HG03159 (cell line): ENCODE data around the gene LRTM1.

ENCODE experiments used
- ATAC-seq: cut with Tn5 transposase; IDR thresholded peaks from one replicate; pipeline ENCODE4 v1.9.1; 2021; ENCODE audit warnings: mild to moderate bottlenecking, moderate library complexity; ENCODE audit not compliant: unreplicated experiment

Gene LRTM1

DNA sequence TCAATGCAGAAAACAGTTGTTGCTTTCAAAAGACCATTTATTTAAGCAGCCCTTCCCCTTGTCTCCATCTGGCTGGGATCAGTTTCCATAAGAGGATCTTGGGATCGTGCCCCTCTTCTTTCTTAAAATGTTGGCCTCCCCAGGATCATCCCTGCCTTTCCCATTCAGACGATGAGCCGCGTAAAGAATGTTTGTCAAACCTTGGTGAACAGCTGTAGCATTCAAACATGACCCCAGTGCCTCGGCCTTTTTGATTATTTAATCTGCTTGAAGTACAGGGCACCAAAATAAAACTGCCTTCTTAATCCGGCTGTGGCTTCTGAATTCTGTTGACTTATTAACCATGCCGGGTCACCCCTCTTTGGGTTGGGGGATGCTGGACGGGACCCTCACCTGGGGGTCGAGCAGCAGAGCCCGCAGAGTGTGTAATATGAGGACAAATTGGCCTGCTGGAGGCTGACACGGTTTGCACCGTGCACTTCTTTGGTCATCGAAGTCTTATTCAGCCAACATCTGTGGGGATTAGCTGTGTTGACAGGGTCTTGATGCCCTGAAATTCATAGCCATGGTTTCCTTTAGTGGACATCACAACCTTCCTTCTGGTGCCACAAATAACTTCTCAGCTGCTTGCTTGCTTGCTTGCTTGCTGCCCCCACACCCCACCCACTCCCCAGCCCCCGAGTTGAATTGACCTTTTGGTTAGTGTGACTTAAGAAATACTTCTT, at the start of gene LRTM1:
Gene LRTM1, minus strand, starts transcription at position 14 of the 725 bp plus-strand sequence. CDS start 148 bp downstream, outside the sequence.
- ATAC-seq = no peak

DNA sequence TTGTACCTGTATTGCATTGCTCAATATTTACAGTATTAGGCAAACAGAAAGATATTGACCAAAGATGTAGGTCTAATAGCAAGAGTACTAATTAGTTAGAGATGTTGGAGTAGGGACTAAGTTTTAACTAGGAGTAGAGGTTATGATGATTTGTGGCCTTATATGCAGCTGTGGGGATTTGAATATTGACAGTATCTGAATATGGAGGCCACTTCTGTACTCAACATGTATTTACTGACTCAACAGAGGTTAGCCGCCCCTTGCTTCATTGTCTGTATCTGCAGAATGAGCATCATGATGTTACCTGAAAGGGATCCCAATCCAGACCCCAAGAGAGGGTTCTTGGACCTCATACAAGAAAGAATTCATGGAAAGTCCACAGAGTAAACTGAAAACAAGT, 49.6 kb upstream of the LRTM1 start:
- ATAC-seq = no peak

DNA sequence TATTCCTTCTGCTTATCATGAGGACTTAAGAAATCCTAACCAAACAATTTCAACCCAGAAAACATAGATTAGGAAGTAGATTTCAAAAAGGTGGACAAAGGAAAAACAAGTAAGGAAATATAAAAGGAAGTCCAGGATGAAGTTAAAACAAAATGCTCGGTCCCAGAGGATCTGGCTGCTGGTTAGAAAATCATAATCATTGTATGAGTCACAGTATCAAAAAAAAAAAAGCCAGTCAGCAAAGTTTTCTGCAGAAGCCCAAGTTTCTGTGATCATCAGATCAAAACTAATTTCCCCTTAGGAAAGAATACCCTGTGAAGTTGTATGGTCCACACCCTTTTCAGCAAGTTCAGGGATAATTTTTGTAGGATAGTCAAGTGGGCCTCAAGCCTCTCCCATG, 43.0 kb upstream of the LRTM1 start:
- ATAC-seq = no peak

DNA sequence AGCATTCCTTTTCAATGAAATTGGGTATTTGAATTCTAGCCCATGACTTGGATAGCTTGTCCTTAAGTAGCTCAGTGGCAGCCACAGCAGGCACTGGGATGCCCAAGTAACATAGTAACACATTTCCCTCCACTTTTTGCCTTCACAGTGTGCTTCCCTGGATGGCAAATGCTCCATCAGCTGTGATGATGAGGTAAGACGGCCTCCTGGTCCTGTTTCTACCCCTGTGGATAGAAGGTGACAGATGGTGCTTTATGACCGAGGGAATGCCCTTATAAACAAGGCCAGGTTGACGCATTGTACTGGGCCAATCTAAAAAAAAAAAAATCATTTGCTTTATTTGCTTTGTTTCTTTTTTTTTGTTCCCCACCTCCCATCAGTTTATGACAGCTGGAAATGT, 41.8 kb upstream of the LRTM1 start:
- no peak for ATAC-seq

DNA sequence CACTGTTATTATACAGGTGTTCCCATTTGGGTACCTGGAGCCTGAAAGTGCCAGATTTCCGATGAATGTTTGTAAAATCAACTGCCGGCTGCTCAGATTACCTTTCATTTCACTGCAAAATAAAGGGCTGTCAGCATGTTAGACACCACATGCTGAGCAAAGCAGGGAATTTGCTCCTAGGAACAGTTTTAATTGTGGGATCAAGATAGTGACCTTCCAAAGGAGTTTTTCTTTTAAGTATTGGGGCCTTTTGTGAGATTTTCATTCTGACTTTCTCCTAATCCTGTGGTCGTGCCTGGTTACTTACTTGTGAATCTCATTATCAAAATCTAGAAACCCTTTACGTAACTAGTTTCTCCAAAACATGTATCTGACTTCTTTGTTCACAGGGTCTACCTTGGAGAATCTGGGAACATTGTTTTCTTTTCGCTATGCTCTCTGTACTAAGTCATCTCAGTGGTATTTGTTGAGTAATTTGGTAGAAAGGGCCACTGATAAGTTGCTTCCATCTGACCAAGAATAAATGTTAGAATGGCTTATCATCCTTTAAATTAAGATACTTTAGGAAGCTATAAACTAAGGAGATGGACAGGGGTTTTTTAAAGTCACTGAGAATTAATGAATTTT, 40.8 kb upstream of the LRTM1 start:
- ATAC-seq = no peak

DNA sequence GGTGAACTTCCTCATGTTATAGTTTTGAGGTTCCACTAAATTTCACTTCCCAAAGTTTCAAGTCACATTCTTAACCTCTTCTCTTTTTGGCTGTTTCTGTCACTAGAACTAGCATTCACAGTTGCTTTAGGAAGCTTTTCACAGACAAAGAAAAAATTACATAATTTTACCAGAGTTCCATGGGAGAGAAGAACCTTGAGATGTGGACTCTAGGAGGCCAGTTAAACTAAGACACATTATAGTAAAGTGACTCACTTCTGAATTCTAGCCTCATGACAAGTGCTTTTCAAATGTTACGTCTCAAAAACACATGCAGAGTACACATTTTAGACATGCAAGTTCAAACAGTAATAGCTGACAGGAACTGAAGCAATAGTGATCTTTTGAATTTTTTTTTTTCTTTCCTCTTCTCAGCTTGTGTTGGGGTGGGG, 39.9 kb upstream of the LRTM1 start:
- ATAC-seq = no peak

DNA sequence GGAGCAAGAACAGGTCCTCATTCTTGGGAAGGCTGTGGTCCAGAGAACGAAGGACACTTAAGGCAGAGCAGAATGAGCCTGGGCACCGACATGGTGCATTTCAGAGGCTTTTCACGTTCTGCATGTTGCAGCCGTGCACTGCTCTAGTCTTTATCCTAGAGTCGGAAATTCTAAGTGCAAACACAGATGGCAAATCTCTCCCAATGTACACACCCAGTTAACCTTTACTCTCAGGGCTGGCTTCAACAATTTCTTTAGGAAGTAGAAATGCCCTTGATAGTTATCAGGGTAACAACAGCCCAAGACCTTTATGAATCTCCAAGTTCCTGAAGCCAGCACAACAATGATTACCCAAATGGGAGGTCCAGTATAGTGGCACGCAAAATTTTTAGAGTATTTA, 39.1 kb upstream of the LRTM1 start:
- ATAC-seq = no peak

DNA sequence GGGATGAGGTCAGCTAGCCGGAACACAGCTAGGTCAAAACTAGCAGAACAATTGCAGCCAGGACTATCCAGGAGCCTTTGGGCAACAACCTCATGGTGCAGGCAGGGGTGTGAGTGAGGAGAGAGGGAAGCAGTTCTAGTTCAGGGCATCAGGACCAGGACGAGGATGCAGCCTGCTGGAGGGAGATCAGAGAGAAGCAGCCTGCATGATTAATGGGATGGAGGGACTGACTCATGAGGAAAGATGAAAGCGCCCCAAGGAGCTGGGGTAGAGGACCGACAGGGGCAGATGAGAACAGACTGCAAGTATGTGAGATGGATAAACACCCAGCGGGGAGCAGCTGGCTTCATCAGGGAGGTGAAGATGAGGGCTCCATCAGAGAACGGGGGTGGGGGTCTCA, 37.9 kb upstream of the LRTM1 start:
- ATAC-seq = no peak

DNA sequence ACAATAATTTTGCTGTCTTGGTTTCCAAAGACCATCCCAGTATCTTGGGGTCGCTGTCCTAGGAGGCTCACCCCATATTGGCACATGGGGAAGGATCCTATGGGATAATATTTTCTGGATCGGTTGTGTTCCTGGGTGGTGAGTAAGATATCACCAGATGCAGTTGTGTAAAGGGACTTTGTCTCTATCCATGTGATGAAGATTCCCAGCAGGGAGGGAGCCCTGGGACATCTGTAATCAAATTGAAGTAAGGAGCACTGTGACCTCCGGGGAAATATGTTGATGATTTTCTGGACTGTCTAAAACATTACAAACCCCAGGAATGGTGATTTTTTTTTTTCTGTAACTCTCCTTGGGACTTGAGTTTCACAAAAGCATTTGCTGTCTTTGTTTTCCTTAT, 36.2 kb upstream of the LRTM1 start:
- ATAC-seq = no peak

DNA sequence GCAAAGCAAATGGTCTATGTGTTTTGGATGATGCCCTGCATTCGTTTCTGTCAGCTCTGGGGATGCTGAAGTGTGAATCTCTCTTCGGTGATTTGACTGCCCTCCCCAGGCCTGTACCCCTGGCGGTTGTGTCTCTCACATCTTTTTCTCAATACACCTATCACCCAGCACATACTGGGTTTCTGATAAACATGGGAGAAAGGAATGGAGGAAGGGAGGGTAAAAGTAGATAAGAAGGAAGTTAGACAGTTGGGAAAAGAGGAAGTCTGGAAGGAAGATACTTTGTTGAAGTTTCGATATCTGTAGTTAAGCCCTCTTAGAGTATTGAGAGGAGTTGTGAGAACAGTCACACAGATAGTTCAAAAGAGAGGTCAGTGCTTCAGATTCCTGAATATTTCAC, 35.8 kb upstream of the LRTM1 start:
- ATAC-seq = no peak

DNA sequence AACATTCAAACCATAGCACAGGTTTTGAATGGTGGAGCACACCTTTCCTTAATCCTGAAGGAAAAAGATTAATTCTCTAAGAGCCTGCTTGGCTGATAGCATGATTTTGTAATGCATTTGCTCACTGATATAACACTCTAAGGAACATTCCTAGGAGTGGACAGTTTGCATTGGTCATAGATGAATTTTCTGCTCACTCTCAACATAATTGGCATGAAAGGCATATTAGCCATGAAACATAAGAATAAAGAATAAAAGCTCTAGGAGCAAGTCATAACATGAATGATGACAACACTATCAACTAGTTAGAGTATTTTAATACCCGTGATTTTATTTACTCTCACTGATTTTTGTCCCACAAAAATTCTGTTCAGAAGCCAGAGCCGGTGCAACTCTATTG, 34.3 kb upstream of the LRTM1 start:
- ATAC-seq = no peak

DNA sequence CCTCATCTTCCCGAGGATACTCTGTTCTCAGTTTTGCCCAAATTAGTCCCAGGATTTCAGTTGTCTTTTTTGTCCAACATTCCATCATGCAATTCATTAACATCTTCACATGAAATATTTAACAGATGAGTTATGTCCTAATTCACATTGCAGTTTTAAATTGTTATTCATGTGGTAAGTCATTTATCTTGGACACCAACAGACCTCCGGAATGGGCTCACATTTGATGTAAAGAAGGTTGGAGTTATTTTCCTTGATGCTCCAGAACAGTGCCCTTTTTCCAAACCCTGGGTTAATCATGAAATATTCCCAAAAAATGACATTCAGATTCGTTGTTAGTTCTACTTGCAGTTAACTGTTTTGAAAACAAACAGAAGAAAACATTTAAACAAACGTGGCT, 32.8 kb upstream of the LRTM1 start:
- no peak for ATAC-seq

DNA sequence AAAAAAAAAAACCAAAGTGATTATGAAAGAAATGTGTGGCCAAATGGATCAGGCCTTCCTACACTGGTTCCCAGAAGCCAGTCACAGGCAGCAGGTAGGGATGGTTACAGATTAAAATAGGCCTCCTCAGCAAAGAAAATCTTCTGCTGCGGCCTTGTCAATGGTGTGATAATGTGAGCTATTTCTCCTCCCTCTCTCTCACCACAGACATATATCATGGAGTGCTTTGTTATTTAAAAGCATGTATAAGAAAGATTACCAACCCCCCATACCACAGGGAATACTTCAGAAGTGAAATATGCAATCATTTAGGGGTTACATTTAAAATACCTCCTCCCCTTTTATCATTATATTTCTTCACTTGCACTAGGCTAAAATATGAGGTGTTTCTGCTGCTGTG, 32.2 kb upstream of the LRTM1 start:
- no peak for ATAC-seq

DNA sequence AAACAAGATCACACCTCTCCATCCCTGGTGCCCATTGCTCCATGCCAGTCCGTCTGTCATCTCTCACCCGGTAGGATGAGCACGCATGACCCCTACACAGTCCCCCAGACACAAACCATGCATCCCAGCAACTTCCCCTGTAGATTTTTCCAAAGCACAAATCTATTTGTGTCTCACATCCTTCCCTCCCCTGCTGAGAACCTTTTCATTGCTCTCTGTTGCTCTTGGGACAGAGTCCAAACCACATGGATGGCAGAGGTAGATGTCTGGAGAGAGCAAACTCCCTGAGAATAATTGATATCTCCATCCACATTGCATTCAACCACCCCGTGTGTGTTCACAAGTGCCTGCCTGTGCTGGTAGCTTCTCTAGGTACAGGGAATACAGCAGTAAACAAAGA, 29.9 kb upstream of the LRTM1 start:
- no peak for ATAC-seq

DNA sequence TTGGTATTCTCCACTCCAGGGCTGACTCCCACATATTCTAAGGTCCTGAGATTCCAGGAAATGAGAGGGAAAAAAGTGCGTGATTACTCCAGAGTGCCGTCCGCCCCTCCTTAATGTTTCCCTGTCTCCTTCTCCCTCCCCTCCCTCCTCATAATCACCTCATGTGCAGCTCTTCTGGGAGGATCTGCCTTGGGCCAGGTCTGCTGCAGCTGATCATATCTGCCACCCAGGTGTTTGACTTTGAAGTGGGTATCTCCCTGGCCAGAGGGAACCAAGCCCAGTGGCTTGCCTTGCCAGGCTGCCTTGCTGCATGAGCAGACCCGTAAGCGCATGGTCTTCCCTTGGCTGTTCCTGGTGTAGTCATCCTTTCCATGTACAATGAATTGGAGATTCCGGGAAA, 28.1 kb upstream of the LRTM1 start:
- ATAC-seq = no peak

DNA sequence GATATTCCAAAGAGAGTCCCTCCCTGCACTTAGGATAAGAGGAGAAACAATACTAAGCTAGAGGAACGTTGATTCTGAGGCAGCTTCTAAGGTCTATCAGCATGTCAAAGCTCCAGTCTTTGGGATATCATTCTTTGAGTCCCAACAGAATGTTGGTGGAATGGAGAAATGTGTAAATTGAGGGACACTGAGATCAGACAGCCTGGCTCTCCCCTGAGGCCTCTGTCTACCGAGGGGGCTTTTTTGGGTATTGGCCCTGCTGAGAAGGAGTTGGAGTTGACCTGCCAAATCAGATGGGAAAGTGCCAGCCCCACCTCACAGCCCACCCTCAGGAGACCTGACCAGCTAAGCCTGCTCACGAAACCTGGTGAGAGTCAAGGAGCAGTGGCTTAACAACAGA, 27.6 kb upstream of the LRTM1 start:
- ATAC-seq = no peak

DNA sequence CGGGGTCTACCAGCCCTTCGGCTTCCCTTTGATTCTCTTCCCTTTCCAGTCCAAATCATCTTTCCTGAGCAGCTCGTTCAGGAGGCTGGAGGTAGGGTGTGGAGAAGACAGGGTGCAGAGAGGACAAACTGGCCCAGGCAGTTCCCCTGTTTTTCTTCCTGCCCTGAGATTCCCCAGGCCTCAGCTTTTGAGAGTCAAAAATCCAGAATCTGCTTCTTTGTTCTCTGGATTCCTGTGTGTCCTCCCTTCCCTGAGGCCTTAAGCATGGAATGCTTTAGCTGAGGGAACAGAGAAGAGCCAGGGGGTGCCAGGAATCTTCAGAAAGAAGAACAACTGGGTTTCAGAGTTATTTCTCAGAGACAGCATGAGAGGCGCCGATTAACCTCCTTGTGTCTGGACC, 26.7 kb upstream of the LRTM1 start:
- no peak for ATAC-seq

DNA sequence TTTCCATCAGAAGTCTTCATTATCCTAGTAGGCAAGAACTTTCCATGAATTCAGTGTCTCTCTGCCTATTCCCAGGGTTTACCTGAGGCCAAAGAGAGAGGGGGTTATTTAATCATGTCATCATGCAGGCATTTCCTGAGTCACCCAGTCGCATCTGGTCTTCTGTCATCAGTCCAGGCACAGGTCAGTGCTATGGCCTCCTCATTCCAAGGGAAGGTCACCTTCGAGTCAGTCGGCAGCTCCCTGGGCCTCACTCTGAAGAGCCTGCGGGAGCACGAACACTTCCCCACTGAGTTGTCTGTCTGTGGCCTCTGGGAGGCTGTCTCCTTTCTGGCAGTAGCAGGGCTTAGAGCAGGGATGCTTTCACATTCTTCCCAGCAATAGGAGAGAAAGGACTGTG, 26.2 kb upstream of the LRTM1 start:
- no peak for ATAC-seq

DNA sequence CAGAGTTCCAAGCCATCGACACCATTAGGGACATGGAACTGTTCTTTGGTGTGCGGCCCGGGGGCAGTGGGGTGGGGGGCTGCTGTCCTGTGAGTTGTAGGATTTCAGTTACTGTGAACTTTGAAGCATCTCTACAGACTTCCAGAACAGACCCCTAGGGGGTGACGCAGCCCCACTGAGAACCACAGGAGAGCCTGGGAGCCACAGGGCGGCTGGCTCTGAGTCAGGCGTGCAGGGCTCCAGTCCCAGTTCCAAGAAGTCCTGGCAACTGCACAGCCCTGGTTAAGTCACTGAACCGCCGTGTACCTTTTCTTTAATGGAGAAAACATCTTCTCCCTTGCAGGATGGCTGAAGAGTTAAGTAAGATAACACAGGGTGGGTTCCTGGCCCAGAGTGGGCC, 23.5 kb upstream of the LRTM1 start:
- ATAC-seq = no peak

DNA sequence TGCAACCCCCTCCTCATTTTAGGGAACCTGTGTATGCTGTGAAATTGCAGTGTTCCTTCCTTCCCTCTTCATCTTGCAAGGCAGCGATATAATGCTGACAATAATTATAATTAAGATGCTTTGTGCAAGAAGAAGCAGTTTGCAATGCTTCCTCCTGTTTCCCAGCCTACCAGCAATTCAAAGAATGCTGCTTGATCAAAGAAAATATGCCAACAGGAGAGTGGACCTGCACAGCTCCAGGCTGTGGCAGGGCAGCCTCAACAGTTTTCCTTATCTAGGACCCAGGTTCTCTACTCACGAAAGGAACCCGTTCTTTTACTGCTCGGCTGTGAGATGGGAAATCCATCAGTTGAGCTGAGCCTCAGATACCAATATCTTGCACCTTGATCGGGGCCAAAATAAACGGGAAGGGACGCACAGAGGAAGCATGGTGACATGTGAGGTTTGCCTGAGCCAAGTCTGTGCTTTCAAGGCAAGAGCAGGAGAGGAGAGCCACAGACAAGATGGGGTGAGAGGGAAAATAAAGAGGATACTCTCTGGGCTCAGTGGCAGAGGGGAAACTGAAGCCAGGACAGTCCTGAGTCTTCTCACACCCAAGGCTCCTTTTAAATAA, 22.6 kb upstream of the LRTM1 start:
- no peak for ATAC-seq

DNA sequence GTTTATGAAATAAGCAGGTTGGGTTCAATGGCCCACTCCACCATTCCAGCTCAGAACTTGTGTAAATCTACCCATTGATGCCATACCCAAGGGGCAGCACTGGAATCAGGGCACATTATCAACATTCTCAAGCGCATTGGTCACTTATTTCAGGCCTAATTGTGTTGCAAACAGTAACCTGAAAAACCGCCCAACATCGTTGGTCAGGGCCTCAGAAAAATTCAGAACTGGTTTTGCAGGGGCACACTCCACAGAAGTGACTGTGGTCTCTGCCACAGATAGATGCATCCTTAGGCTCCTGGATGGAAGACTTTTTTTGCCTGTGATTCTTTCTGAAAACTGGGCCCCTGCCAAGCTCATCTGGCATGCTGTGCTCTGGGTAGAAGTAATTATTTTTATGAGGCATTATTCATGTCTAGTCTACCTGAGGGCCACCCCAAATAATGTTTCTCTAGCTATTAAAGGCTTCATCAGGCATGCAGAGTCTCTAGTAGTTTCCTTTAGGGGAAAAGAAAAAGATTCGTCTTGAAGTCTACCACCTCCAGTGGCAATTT, 21.7 kb upstream of the LRTM1 start:
- no peak for ATAC-seq

DNA sequence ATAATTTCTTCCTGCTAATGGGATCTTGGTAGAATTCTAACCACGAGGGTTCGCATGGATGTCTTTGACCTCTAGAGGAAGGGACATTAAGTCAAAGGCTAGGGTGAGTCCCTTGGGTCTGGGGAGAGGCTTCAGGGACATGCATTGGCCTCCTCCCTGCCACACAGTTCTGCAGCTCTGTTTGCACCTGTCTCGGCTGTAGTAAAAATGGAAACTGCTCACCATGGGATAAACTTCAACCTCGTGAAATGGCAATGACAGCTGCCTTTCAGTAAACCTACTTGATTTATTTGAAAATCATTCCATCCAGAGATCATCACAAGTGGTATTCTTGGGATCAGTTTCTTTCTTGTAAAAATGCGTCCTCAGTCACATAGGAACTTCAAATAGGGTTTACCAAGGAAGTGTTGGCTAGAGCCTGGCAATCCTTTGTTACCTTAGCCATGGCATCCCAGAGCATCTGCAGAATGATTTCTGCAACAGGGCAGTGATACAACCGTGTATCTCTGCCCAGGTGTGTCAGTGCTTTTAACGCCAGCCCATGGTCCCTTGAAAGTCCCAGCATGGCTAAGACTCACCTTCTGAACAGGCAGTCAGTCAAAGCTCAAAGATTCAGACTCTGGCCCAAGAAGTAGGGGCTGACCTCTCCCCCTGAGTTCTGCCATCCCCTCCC, 14.0 kb upstream of the LRTM1 start:
- no peak for ATAC-seq
